HepG2 (cell line): ENCODE results near the gene SEMA3F. TPM values are rescaled to one million over a fixed set of nuclear protein-coding genes. Genes with fewer than 3 reads are reported as not detected.

Experiments
- AKNA ChIP-seq: sonication (generic); formaldehyde crosslinking; IDR thresholded peaks from 2 replicates; pipeline ENCODE4 v1.4.0; 2020; ENCODE audit warnings: missing genetic modification reagents, borderline replicate concordance
- CREB1 ChIP-seq, 2 experiments: fragments of 450-650 bp in 1 of 2; IDR thresholded peaks; 2 replicates each; pipeline ENCODE4 v1.6.1; 2016 to 2017; ENCODE audit warnings: control low read depth in 1 of 2, mild to moderate bottlenecking in 1 of 2, missing compliant biosample characterization in 1 of 2, missing genetic modification characterization in 1 of 2
- DDIT3 ChIP-seq: sonication (generic); formaldehyde crosslinking; IDR thresholded peaks from 2 replicates; pipeline ENCODE4 v1.4.0; 2020; ENCODE audit warnings: mild to moderate bottlenecking, missing genetic modification reagents
- MIER3 ChIP-seq: IDR thresholded peaks from 2 replicates; pipeline ENCODE4 v1.6.1; 2016; ENCODE audit warnings: missing compliant biosample characterization, borderline replicate concordance
- PLSCR1 ChIP-seq: sonication (generic); formaldehyde crosslinking; IDR thresholded peaks from 2 replicates; pipeline ENCODE4 v1.5.0; 2020; ENCODE audit warnings: missing genetic modification reagents, mild to moderate bottlenecking, borderline replicate concordance
- RFXAP ChIP-seq: sonication (generic); formaldehyde crosslinking; IDR thresholded peaks from 2 replicates; pipeline ENCODE4 v1.4.0; 2020; ENCODE audit warnings: missing genetic modification reagents, borderline replicate concordance
- SRSF4 ChIP-seq: fragments of 200-400 bp; formaldehyde crosslinking; IDR thresholded peaks from one replicate; pipeline ENCODE4 v1.6.1; 2018; ENCODE audit warnings: mild to moderate bottlenecking, low read depth, low read length, moderate library complexity; ENCODE audit not compliant: poor library complexity, severe bottlenecking
- TBP ChIP-seq: sonication (generic); formaldehyde crosslinking; IDR thresholded peaks from 2 replicates; pipeline ENCODE4 v1.5.0; 2020; ENCODE audit warnings: missing genetic modification reagents
- TFE3 ChIP-seq: IDR thresholded peaks from 2 replicates; pipeline ENCODE4 v1.6.1; 2016
- ZNF326 ChIP-seq: sonication (generic); formaldehyde crosslinking; IDR thresholded peaks from 2 replicates; pipeline ENCODE4 v1.4.0; 2020; ENCODE audit warnings: missing genetic modification reagents, borderline replicate concordance
- ZNF644 ChIP-seq: IDR thresholded peaks from 2 replicates; pipeline ENCODE4 v1.6.1; 2016; ENCODE audit warnings: low read depth
- ZNF740 ChIP-seq: sonication (generic); formaldehyde crosslinking; IDR thresholded peaks from 2 replicates; pipeline ENCODE4 v1.4.0; 2020; ENCODE audit warnings: missing genetic modification reagents
- polyA plus RNA-seq, 8 experiments: library from polyadenylated mRNA; depleted of rRNA in 3 of 8; stranded (reverse) in 7 of 8; unstranded in 1 of 8; fragments of >200 nt; fragmentation: Illumina TruSeq in 4 of 8; extraction: Trizol in 4 of 8; gene quantifications; 2 replicates each; pipeline versions ENCODE4 v1.2.1 to v1.2.3, GENCODE V29; 2011 to 2016; ENCODE audit warnings: low read depth in 4 of 8, missing spikeins in 1 of 8, mixed read lengths in 1 of 8; ENCODE audit not compliant: insufficient read depth in 1 of 8
- total RNA-seq, 5 experiments: library from RNA; depleted of rRNA; stranded (reverse); fragments of >200 nt; fragmentation: Illumina TruSeq; extraction: Trizol; gene quantifications; 2 replicates each; pipeline ENCODE4 v1.2.3, GENCODE V29; 2016; ENCODE audit warnings: low read depth in 1 of 5
- TF ChIP-seq, protein P1 (sequence below): sonication (generic); formaldehyde crosslinking; IDR thresholded peaks from 2 replicates; pipeline ENCODE4 v1.4.0; 2020; ENCODE audit warnings: mild to moderate bottlenecking, missing genetic modification reagents
- TF ChIP-seq, protein P2 (sequence below): sonication (generic); formaldehyde crosslinking; IDR thresholded peaks from 2 replicates; pipeline ENCODE4; 2020; ENCODE audit warnings: missing genetic modification reagents, mild to moderate bottlenecking, borderline replicate concordance

The SEMA3F gene
- total and polyA plus RNA-seq, 2 of the 13 experiments (the other 11 are each of a cell fraction or from before 2014, with no cell fraction given) = 7.6 to 17.2 TPM

GRCh38 chr3:50203113-50203808 lies 48.1 kb downstream of the SEMA3F start (continued):
- TF ChIP-seq, protein P1, sequence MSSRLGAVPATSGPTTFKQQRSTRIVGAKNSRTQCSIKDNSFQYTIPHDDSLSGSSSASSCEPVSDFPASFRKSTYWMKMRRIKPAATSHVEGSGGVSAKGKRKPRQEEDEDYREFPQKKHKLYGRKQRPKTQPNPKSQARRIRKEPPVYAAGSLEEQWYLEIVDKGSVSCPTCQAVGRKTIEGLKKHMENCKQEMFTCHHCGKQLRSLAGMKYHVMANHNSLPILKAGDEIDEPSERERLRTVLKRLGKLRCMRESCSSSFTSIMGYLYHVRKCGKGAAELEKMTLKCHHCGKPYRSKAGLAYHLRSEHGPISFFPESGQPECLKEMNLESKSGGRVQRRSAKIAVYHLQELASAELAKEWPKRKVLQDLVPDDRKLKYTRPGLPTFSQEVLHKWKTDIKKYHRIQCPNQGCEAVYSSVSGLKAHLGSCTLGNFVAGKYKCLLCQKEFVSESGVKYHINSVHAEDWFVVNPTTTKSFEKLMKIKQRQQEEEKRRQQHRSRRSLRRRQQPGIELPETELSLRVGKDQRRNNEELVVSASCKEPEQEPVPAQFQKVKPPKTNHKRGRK (CRISPR knock-in tag) = no peak
- TF ChIP-seq, protein P2, sequence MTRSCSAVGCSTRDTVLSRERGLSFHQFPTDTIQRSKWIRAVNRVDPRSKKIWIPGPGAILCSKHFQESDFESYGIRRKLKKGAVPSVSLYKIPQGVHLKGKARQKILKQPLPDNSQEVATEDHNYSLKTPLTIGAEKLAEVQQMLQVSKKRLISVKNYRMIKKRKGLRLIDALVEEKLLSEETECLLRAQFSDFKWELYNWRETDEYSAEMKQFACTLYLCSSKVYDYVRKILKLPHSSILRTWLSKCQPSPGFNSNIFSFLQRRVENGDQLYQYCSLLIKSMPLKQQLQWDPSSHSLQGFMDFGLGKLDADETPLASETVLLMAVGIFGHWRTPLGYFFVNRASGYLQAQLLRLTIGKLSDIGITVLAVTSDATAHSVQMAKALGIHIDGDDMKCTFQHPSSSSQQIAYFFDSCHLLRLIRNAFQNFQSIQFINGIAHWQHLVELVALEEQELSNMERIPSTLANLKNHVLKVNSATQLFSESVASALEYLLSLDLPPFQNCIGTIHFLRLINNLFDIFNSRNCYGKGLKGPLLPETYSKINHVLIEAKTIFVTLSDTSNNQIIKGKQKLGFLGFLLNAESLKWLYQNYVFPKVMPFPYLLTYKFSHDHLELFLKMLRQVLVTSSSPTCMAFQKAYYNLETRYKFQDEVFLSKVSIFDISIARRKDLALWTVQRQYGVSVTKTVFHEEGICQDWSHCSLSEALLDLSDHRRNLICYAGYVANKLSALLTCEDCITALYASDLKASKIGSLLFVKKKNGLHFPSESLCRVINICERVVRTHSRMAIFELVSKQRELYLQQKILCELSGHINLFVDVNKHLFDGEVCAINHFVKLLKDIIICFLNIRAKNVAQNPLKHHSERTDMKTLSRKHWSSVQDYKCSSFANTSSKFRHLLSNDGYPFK (CRISPR knock-in tag) = no peak
- TF ChIP-seq TBP (CRISPR knock-in tag) (no peak), MIER3 (CRISPR knock-in tag) (no peak), DDIT3 (CRISPR knock-in tag) (no peak), TFE3 (CRISPR knock-in tag) (no peak), RFXAP (CRISPR knock-in tag) (peak; percentile 95), ZNF740 (CRISPR knock-in tag) (no peak), SRSF4 (no peak), ZNF644 (CRISPR knock-in tag) (no peak), PLSCR1 (CRISPR knock-in tag) (no peak), ZNF326 (CRISPR knock-in tag) (no peak), AKNA (CRISPR knock-in tag) (no peak), CREB1 (IDR thresholded peaks at IDR 0.05) (no peak), CREB1 (CRISPR knock-in tag; IDR thresholded peaks at IDR 0.05) (no peak)
